GM18907 (cell line): ENCODE results near the gene CKS2.

Experiments used
- ATAC-seq: cut with Tn5 transposase; IDR thresholded peaks from one replicate; pipeline ENCODE4 v1.9.1; 2021; ENCODE audit warnings: mild to moderate bottlenecking, moderate library complexity; ENCODE audit not compliant: unreplicated experiment

Gene CKS2

GRCh38 chr9:89363921-89364665, 53.1 kb downstream of the CKS2 start:
- ATAC-seq, result no peak

DNA sequence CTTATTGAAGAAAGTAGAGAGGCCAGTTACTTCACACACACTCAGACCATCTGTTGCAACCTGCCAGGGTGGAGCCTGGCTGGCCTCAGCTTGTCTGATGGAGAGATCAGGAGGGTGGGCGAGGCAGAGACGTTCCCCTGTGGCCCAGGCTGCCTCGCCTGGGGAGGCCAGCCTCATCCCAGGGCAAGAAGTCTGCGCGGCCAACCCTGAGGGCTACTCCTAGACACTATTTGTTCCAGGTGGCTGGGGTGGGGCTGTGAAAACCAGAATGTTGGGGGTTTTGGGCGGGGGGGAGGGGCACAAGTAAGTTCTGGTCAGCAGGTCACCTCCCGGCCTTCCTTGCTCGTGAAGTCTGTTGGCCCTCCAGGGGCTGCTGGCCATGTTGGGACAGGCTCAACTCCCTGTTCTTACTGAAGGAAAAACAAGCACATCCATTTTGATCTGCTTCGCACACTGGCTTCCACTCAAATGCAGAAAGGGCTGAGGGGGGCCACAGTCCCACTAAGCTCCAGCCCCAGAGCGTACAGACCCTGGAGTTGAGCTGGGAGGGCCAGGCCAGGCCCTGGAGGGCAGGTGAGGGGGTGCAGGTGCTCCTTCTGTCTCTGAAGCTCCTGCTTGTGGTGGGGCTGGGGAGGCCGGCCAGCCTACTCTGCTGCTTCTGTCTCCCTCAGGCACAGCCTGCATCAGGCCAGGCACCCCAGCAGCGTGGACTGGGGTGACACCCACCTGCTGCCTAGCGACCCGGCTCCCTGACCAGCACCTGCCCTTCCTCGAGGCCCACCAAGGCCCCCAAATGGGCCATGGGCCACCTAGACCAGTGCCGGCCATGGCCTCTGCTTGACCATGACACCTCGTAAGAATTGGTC, 53.9 kb downstream of the CKS2 start:
- ATAC-seq, result no peak

- ATAC-seq, result no peak
Measured at GRCh38 chr9:89365532-89365912, 54.5 kb downstream of the CKS2 start.
